GM13977 (cell line): ENCODE results near the gene SLC6A7.

ENCODE experiments used
- DNase-seq: peaks from one replicate; pipeline ENCODE4 v3.0.0; 2012; ENCODE audit warnings: low spot score
- CTCF ChIP-seq: IDR thresholded peaks from 2 replicates; pipeline ENCODE4 v1.5.1; 2012; ENCODE audit warnings: mild to moderate bottlenecking, control low read depth; ENCODE audit not compliant: insufficient read depth; ENCODE audit errors: extremely low read depth, missing control alignments
- in situ Hi-C: fragments of 300-500 bp; cut with MboI; formaldehyde crosslinking; loops from one replicate; pipeline ENCODE4 v1.12.0; 2022; ENCODE audit warnings: low sequenced_read_pairs, low pct_unique_long_range_greater_than_20kb, mixed read lengths, inconsistent platforms; ENCODE audit not compliant: unreplicated experiment

SLC6A7 gene

GRCh38 chr5:150258130-150258529 lies 68.3 kb downstream of the SLC6A7 start:
- DNase-seq: peak; percentile 59
- peak; percentile 9 for TF ChIP-seq CTCF
- in situ Hi-C loops: no loop called here
